GM18867 (cell line): ENCODE measurements around the gene CSTF1.

ENCODE experiments used
- ATAC-seq: cut with Tn5 transposase; IDR thresholded peaks from one replicate; pipeline ENCODE4 v1.9.1; 2021; ENCODE audit warnings: mild to moderate bottlenecking, moderate library complexity; ENCODE audit not compliant: unreplicated experiment

CSTF1 gene

DNA sequence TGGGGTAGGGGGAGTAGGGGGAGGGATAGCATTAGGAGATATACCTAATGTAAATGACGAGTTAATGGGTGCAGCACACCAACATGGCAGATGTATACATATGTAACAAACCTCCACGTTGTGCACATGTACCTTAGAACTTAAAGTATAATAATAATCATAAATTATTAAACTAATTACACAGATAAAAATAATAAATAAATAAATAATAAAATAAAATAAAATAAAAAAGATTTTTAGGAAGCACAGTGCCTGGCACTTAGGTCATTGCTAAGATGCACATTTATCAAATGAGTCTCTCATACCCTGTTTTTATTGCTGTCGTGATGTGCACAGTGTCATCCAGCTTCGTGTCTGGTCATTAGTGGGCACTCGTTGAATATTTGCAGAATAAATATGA is 57.0 kb downstream of the CSTF1 start:
- no peak for ATAC-seq

DNA sequence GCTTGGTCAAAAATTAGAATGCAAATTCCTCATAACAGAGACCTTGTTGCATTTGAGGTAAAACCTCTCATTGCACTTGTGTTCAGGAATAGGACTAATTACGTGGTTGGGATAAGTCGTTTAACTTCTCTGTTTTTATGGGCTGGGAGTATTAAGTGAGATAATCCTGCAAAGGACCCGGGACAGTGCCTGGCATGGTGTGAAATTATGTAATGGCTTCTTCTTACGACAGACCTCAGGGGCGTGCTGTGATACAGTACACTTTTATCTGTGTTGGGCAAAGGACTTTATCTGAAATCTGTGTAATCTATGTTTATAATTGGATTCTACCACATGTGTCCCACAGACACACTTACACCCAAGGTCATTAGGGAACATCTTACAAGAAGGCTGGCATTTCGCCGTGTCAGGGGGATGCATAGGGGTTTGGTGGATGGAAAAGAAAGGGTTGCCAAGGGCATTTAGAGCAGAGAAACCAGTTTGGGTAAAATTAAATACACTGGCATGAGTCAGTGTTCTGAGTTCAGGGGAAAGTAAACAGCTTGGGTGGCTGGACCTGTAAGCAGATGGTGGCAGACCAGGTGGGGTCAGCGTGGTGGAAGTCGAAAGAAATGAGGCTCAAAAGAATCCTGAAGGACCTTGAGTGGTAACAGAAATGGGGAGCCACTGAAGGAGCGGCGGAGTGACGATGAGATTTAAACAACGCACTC is 58.8 kb downstream of the CSTF1 start:
- ATAC-seq: no peak

DNA sequence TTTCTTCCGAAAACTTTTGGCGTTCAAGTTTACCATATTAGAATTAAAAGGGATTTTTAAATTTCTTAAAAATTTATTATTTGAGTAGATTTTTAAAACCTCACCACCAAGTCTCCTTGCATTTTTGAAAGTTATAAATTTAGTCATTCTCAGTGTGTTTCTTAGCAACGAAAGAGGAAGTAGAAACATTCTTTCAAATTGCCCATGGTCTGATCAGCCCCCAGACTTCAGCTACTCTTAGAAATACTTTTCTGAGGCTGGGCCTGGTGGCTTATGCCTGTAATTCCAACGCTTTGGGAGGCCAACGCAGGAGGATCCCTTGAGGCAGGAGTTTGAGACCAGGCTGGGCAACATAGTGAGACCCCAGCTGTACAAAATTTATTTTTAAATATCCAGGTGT is 60.9 kb downstream of the CSTF1 start:
- ATAC-seq: peak; percentile 70

DNA sequence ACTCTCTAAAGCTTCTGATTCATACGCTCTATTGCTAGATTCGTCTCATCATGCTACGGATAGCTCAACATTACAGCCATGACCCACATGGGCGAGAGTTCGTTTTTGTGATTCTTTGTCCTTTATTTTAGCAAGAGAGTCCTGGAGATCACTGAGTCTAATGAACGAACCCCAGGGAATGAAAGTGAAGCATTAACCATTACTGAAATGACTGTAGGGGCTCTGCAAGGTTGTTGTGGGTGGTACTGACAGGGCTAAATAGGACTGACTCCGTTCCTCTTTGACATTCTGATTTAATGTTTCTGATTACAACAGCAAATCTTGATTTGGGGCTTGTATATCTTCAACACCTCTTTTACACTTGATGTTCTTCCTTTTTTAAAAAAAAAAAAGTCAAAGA is 62.3 kb downstream of the CSTF1 start:
- ATAC-seq: peak; percentile 90
